Neural cell (in vitro differentiated cells): Measurements from ENCODE around the gene WDFY1. TPM values are rescaled to one million over a fixed set of nuclear protein-coding genes. Genes with fewer than 3 reads are reported as not detected.

Experiments used
- H2AFZ ChIP-seq: fragments of 200-600, 300-800 bp; sonication (generic), shearing (Covaris generic); 2 replicates; pipeline ENCODE4 v1.6.0; 2014; ENCODE audit warnings: low read depth, mild to moderate bottlenecking, antibody characterized with exemption, low read length, moderate library complexity
- H3F3A ChIP-seq: fragments of 200-600 bp; shearing (Covaris generic); 2 replicates; pipeline ENCODE4 v1.6.1; 2016; ENCODE audit warnings: mild to moderate bottlenecking, moderate library complexity, mixed read lengths, antibody characterized with exemption, low read length; ENCODE audit not compliant: insufficient read depth, poor library complexity, severe bottlenecking
- H3K27ac ChIP-seq: fragments of 200-600, 300-800 bp; sonication (generic), shearing (Covaris generic); 2 replicates; pipeline ENCODE4 v1.5.1; 2014; ENCODE audit warnings: mild to moderate bottlenecking, low read length, moderate library complexity
- H3K27me3 ChIP-seq: fragments of 300-800, 200-600 bp; sonication (generic), shearing (Covaris generic); 2 replicates; pipeline ENCODE4 v1.6.0; 2014; ENCODE audit warnings: mild to moderate bottlenecking, low read depth, low read length, moderate library complexity; ENCODE audit not compliant: insufficient read depth
- H3K36me3 ChIP-seq: fragments of 300-800, 200-600 bp; sonication (generic), shearing (Covaris generic); 2 replicates; pipeline ENCODE4 v1.5.1; 2014; ENCODE audit warnings: mild to moderate bottlenecking, antibody characterized with exemption, low read length, moderate library complexity; ENCODE audit not compliant: insufficient read depth
- H3K4me2 ChIP-seq: fragments of 300-800, 200-600 bp; sonication (generic), shearing (Covaris generic); 2 replicates; pipeline ENCODE4 v1.6.0; 2014; ENCODE audit warnings: mild to moderate bottlenecking, low read length
- H3K4me3 ChIP-seq: fragments of 300-800, 200-600 bp; sonication (generic), shearing (Covaris generic); 2 replicates; pipeline ENCODE4 v1.5.1; 2014; ENCODE audit warnings: mild to moderate bottlenecking, low read length, moderate library complexity
- H3K79me2 ChIP-seq: fragments of 200-600 bp; shearing (Covaris generic); replicated peaks from 2 replicates; pipeline ENCODE4 v1.6.0; 2014; ENCODE audit warnings: mild to moderate bottlenecking, low read length, moderate library complexity; ENCODE audit not compliant: insufficient read depth
- H3K9ac ChIP-seq: fragments of 300-800, 200-600 bp; sonication (generic), shearing (Covaris generic); 2 replicates; pipeline ENCODE4 v1.6.1; 2016; ENCODE audit warnings: mild to moderate bottlenecking, low read length, mixed read lengths
- H3K9me2 ChIP-seq: fragments of 200-600 bp; shearing (Covaris generic); 2 replicates; pipeline ENCODE4 v1.6.1; 2016; ENCODE audit warnings: mild to moderate bottlenecking, low read length, mixed read lengths; ENCODE audit not compliant: insufficient read depth
- H3K9me3 ChIP-seq: fragments of 200-600, 300-800 bp; sonication (generic), shearing (Covaris generic); 2 replicates; pipeline ENCODE4 v1.6.1; 2016; ENCODE audit warnings: mild to moderate bottlenecking, mixed run types, low read length, moderate library complexity, mixed read lengths
- H4K20me1 ChIP-seq: fragments of 200-600 bp; shearing (Covaris generic); 2 replicates; pipeline ENCODE4 v1.6.1; 2016; ENCODE audit warnings: mild to moderate bottlenecking, mixed run types; ENCODE audit not compliant: insufficient read depth
- CTCF ChIP-seq: fragments of 450-650 bp; IDR thresholded peaks from 2 replicates; pipeline ENCODE4 v1.5.1; 2014; ENCODE audit warnings: antibody characterized with exemption, mild to moderate bottlenecking, moderate library complexity; ENCODE audit not compliant: poor library complexity, severe bottlenecking
- EP300 ChIP-seq: fragments of 450-650 bp; conservative IDR thresholded peaks from 2 replicates; pipeline ENCODE4 v1.6.1; 2014; ENCODE audit warnings: antibody characterized with exemption, mild to moderate bottlenecking, moderate library complexity; ENCODE audit not compliant: poor library complexity, severe bottlenecking
- EZH2 ChIP-seq: fragments of 200-600, 300-800 bp; shearing (Covaris generic), sonication (generic); IDR thresholded peaks from 2 replicates; pipeline ENCODE4 v1.6.1; 2014; ENCODE audit warnings: antibody characterized with exemption, low read length, borderline replicate concordance, mild to moderate bottlenecking; ENCODE audit not compliant: insufficient read depth, poor library complexity, severe bottlenecking
- MXI1 ChIP-seq: fragments of 450-650 bp; conservative IDR thresholded peaks from 2 replicates; pipeline ENCODE4 v1.6.1; 2014; ENCODE audit warnings: antibody characterized with exemption, mild to moderate bottlenecking; ENCODE audit not compliant: poor library complexity, severe bottlenecking
- POLR2AphosphoS5 ChIP-seq: IDR thresholded peaks from 2 replicates; pipeline ENCODE4 v1.6.1; 2012
- RAD21 ChIP-seq: fragments of 450-650 bp; conservative IDR thresholded peaks from 2 replicates; pipeline ENCODE4 v1.6.1; 2014; ENCODE audit warnings: antibody characterized with exemption, mild to moderate bottlenecking, moderate library complexity
- SMC3 ChIP-seq: fragments of 450-650 bp; conservative IDR thresholded peaks from 2 replicates; pipeline ENCODE4 v1.6.1; 2014; ENCODE audit warnings: antibody characterized with exemption, mild to moderate bottlenecking, moderate library complexity; ENCODE audit not compliant: poor library complexity
- TAF1 ChIP-seq: IDR thresholded peaks from 2 replicates; pipeline ENCODE4 v1.6.1; 2012; ENCODE audit warnings: low read depth
- polyA plus RNA-seq: library from polyadenylated mRNA; depleted of rRNA; stranded (reverse); fragments of >200 nt; gene quantifications from 2 replicates; pipeline ENCODE4 v1.2.3, GENCODE V29; 2014
- TF ChIP-seq, protein P1 (sequence below): IDR thresholded peaks from 2 replicates; pipeline ENCODE4 v1.6.1; 2012; ENCODE audit warnings: borderline replicate concordance

WDFY1 gene
- polyA plus RNA-seq, 1 donor from 2014 or later, result 49.4 TPM

DNA sequence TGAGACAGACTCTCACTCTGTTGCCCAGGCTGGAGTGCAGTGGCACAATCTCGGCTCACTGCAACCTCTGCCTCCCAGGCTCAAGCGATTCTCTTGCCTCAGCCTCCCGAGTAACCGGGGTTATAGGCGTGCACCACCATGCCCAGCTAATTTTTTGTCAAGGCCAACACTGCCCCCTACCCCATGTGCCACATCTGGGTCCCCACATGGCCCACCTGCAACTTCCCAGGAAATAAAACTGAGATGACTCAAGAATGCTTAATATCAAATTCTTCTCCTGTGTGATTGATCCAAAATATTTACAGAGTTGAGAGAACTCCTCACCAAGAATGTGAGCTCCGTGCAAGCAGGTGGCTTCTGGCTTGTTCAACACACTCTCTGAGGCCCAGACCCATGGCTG is 116.8 kb downstream of the WDFY1 start:
- no peak overlapping the region for H3K4me3 ChIP-seq
- no peaks in the 10 kb centered on the region for H3K9me3 ChIP-seq
- no peak overlapping the region for H3K27ac ChIP-seq
- no peaks in the 10 kb centered on the region for H3K27me3 ChIP-seq
- no peaks in the 10 kb centered on the region for H3K79me2 ChIP-seq
- H3K9ac ChIP-seq, result no peak overlapping the region
- H3K36me3 ChIP-seq, result no peaks in the 10 kb centered on the region
- H3K9me2 ChIP-seq, result no peaks in the 10 kb centered on the region
- no peak for TF ChIP-seq EP300
- TF ChIP-seq POLR2AphosphoS5, result no peak
- no peak overlapping the region for H2AFZ ChIP-seq
- H4K20me1 ChIP-seq, result no peaks in the 10 kb centered on the region
- H3K4me2 ChIP-seq, result no peak overlapping the region
- no peaks in the 10 kb centered on the region for H3F3A ChIP-seq

- Histone ChIP-seq H3F3A (no peaks in the 10 kb centered on the region), H3K79me2 (no peaks in the 10 kb centered on the region), H3K27ac (no peak overlapping the region), H3K4me2 (no peak overlapping the region), H3K36me3 (no peaks in the 10 kb centered on the region), H3K27me3 (no peaks in the 10 kb centered on the region), H3K9ac (no peak overlapping the region), H3K9me2 (no peaks in the 10 kb centered on the region), H3K4me3 (no peak overlapping the region), H3K9me3 (no peaks in the 10 kb centered on the region), H2AFZ (no peak overlapping the region), H4K20me1 (no peaks in the 10 kb centered on the region)
- TF ChIP-seq EP300 (no peak), TAF1 (no peak), MXI1 (no peak), CTCF (no peak), EZH2 (no peak), RAD21 (no peak), POLR2AphosphoS5 (no peak), SMC3 (no peak)
- TF ChIP-seq, protein P1, sequence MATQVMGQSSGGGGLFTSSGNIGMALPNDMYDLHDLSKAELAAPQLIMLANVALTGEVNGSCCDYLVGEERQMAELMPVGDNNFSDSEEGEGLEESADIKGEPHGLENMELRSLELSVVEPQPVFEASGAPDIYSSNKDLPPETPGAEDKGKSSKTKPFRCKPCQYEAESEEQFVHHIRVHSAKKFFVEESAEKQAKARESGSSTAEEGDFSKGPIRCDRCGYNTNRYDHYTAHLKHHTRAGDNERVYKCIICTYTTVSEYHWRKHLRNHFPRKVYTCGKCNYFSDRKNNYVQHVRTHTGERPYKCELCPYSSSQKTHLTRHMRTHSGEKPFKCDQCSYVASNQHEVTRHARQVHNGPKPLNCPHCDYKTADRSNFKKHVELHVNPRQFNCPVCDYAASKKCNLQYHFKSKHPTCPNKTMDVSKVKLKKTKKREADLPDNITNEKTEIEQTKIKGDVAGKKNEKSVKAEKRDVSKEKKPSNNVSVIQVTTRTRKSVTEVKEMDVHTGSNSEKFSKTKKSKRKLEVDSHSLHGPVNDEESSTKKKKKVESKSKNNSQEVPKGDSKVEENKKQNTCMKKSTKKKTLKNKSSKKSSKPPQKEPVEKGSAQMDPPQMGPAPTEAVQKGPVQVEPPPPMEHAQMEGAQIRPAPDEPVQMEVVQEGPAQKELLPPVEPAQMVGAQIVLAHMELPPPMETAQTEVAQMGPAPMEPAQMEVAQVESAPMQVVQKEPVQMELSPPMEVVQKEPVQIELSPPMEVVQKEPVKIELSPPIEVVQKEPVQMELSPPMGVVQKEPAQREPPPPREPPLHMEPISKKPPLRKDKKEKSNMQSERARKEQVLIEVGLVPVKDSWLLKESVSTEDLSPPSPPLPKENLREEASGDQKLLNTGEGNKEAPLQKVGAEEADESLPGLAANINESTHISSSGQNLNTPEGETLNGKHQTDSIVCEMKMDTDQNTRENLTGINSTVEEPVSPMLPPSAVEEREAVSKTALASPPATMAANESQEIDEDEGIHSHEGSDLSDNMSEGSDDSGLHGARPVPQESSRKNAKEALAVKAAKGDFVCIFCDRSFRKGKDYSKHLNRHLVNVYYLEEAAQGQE, result no peak
Observed at GRCh38 chr2:223826995-223827394, 118.1 kb downstream of the WDFY1 start.

Other genes starting within 250 kb of the WDFY1 start
- 2.7 and 6.6 TPM in 2 replicates for gene AP1S3, start 107.8 kb downstream of the WDFY1 start, polyA plus RNA-seq
- 64.1 and 70.6 TPM in 2 replicates for gene MRPL44, start 12.1 kb upstream of the WDFY1 start, polyA plus RNA-seq
- 38.5 and 40.1 TPM in 2 replicates for gene SERPINE2, start 94.0 kb upstream of the WDFY1 start, polyA plus RNA-seq